ENCODE data around the gene SEC24D.
A peak's percentile ranks its signal among the peaks of the same experiment; 100 is the strongest.
"Not testable (repeated sequence)": the region's sequence is repeated elsewhere in the genome, so short reads cannot be mapped to it uniquely, and the experiment has no call there.

The SEC24D gene

GRCh38 chr4:118881512-118882146 lies 45.7 kb upstream of the SEC24D start (continued):
- TF ChIP-seq TSHZ1 (tag by site-specific recombination; IDR thresholded peaks at IDR 0.05; ENCODE audit: borderline replicate concordance) (no peak), ZNF48 (tag by site-specific recombination; IDR thresholded peaks at IDR 0.05) (no peak), HOXA7 (CRISPR knock-in tag; IDR thresholded peaks at IDR 0.05; ENCODE audit: borderline replicate concordance) (no peak), ZBTB21 (tag by site-specific recombination; IDR thresholded peaks at IDR 0.05) (no peak), ZNF518A (tag by site-specific recombination; conservative IDR thresholded peaks at IDR 0.05; ENCODE audit: low read depth) (no peak)

- Histone ChIP-seq H3K4me1 (ENCODE audit: control insufficient read depth, insufficient read depth, low read length) (no peaks in the 10 kb centered on the region), H3K36me3 (ENCODE audit: control insufficient read depth in 2 of 2, insufficient read depth in 1 of 2, low read length in 2 of 2) (no peaks in the 10 kb centered on the region), H3K4me3 (ENCODE audit: low read depth, low read length) (no peak overlapping the region), H3K27ac (ENCODE audit: extremely low read depth, low read depth, low read length) (no peak overlapping the region), H3K9me3 (ENCODE audit: control insufficient read depth, insufficient read depth, low read depth, low read length) (no peaks in the 10 kb centered on the region)
- CTCF ChIA-PET = no interaction called here
- POLR2A ChIA-PET = no interaction called here
- TF ChIP-seq ZNF777 (tag by site-specific recombination; IDR thresholded peaks at IDR 0.05; ENCODE audit: borderline replicate concordance) = no peak
- no peak for TF ChIP-seq TRIM28 (IDR thresholded peaks at IDR 0.05; ENCODE audit: borderline replicate concordance, low read length)
- TF ChIP-seq ZBTB17 (tag by site-specific recombination; IDR thresholded peaks at IDR 0.05) = no peak
- TF ChIP-seq ZNF658 (tag by site-specific recombination; IDR thresholded peaks at IDR 0.05) = no peak
- TF ChIP-seq ZNF629 (tag by site-specific recombination; IDR thresholded peaks at IDR 0.05) = no peak
- TF ChIP-seq BCL11A (tag by site-specific recombination; IDR thresholded peaks at IDR 0.05; ENCODE audit: low read depth) = no peak
Observed at GRCh38 chr4:118879409-118879808, 43.5 kb upstream of the SEC24D start.

GRCh38 chr4:118878507-118878906 lies 42.6 kb upstream of the SEC24D start:
- H3K4me1 ChIP-seq (ENCODE audit: control insufficient read depth, insufficient read depth, low read length); POLR2A ChIA-PET; H3K36me3 ChIP-seq (ENCODE audit: control insufficient read depth in 2 of 2, insufficient read depth in 1 of 2, low read length in 2 of 2); H3K9me3 ChIP-seq (ENCODE audit: control insufficient read depth, insufficient read depth, low read depth, low read length); H3K27ac ChIP-seq (ENCODE audit: extremely low read depth, low read depth, low read length); H3K4me3 ChIP-seq (ENCODE audit: low read depth, low read length): not testable (repeated sequence)
- CTCF ChIA-PET = interaction anchor here (0.9 kb wide), 1 partner anchor 12 kb away, joined by 3 read pairs; no protein-coding TSS in a partner anchor

- Histone ChIP-seq H3K27ac (ENCODE audit: extremely low read depth, low read depth, low read length) (no peak overlapping the region), H3K36me3 (ENCODE audit: control insufficient read depth in 2 of 2, insufficient read depth in 1 of 2, low read length in 2 of 2) (no peaks in the 10 kb centered on the region), H3K4me3 (ENCODE audit: low read depth, low read length) (no peak overlapping the region), H3K9me3 (ENCODE audit: control insufficient read depth, insufficient read depth, low read depth, low read length) (no peaks in the 10 kb centered on the region), H3K4me1 (ENCODE audit: control insufficient read depth, insufficient read depth, low read length) (no peaks in the 10 kb centered on the region)
- TF ChIP-seq ZNF146 (tag by site-specific recombination; IDR thresholded peaks at IDR 0.05) = 0 out of 2 replicates have a peak, but pooled peaks have one; percentile 19
- no peak for TF ChIP-seq ZNF473 (tag by site-specific recombination; IDR thresholded peaks at IDR 0.05)
- TF ChIP-seq ZNF560 (tag by site-specific recombination; IDR thresholded peaks at IDR 0.05; ENCODE audit: borderline replicate concordance) = no peak
- no peak for TF ChIP-seq ZNF202 (tag by site-specific recombination; IDR thresholded peaks at IDR 0.05; ENCODE audit: borderline replicate concordance)
- no peak for TF ChIP-seq ZNF529 (tag by site-specific recombination; IDR thresholded peaks at IDR 0.05; ENCODE audit: insufficient replicate concordance)
- ChIA-PET CTCF (interaction anchor here (0.9 kb wide), 1 partner anchor 13 kb away, joined by 3 read pairs; no protein-coding TSS in a partner anchor), POLR2A (no interaction called here)
Observed at GRCh38 chr4:118877797-118878196, 41.9 kb upstream of the SEC24D start.

Data from HEK293 (cell line).